Mesothelial cell of epicardium (in vitro differentiated cells): ENCODE measurements around the gene TSPOAP1. TPM values are rescaled to one million over a fixed set of nuclear protein-coding genes. Genes with fewer than 3 reads are reported as not detected.

Experiments
- DNase-seq, 2 experiments: peaks; one replicate each; pipeline ENCODE4 v3.0.0; 2021; ENCODE audit warnings: low spot score in 2 of 2; ENCODE audit not compliant: unreplicated experiment in 2 of 2
- H3K27ac Mint-ChIP-seq: 2 replicates; pipeline ENCODE4 v1.8.0; 2021; ENCODE audit warnings: mixed read lengths
- H3K27me3 Mint-ChIP-seq: 2 replicates; pipeline ENCODE4 v1.8.0; 2021; ENCODE audit warnings: low read depth, mixed read lengths
- H3K36me3 Mint-ChIP-seq: 2 replicates; pipeline ENCODE4 v1.8.0; 2021; ENCODE audit warnings: mixed read lengths
- H3K4me1 Mint-ChIP-seq: 2 replicates; pipeline ENCODE4 v1.8.0; 2021; ENCODE audit warnings: mixed read lengths
- H3K4me3 Mint-ChIP-seq: 2 replicates; pipeline ENCODE4 v1.8.0; 2021; ENCODE audit warnings: mild to moderate bottlenecking, moderate library complexity, mixed read lengths
- H3K9me3 Mint-ChIP-seq: 2 replicates; pipeline ENCODE4 v1.8.0; 2021; ENCODE audit warnings: mixed read lengths
- total RNA-seq: library from RNA; stranded (reverse); gene quantifications from 3 replicates; pipeline ENCODE4 v1.2.1, GENCODE V29; 2021
- TF ChIP-seq, protein P1 (sequence below): fragments of 200-600 bp; sonication (generic); IDR thresholded peaks from one replicate; pipeline ENCODE4 v1.5.0; 2021; ENCODE audit warnings: antibody characterized with exemption; ENCODE audit not compliant: unreplicated experiment

TSPOAP1 gene
- total RNA-seq, 1 donor from 2014 or later, result 87.2 TPM

DNA sequence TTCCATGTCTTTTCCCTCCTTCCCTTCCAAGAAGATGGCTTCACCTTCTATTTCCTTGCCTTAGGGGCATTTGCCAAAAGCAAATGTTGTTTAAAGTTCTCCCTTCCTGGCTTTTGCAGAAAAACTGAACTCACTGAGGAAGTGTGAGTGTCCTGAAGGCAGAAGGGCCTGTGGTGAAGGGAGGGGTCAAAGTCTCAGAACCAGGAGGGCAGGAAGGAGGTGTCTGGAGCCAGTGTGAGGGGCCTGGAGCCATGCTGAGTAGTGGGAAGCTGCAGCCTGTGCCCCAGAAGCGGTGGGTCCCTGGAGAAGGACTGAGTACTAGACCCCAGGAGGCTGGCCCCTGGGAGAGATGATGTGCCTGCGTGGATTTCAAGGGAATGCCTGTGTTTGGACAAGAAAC, 47.2 kb upstream of the TSPOAP1 start:
- H3K9me3 Mint-ChIP-seq, result no peaks in the 10 kb centered on the region
- peak overlapping the region; percentile 52 for H3K27ac Mint-ChIP-seq
- no peak for DNase-seq
- peaks cover 42% of the 10 kb centered on the region for H3K4me1 Mint-ChIP-seq
- no peaks in the 10 kb centered on the region for H3K27me3 Mint-ChIP-seq
- peaks cover 3% of the 10 kb centered on the region for H3K36me3 Mint-ChIP-seq
- no peak overlapping the region for H3K4me3 Mint-ChIP-seq
- TF ChIP-seq, protein P1, sequence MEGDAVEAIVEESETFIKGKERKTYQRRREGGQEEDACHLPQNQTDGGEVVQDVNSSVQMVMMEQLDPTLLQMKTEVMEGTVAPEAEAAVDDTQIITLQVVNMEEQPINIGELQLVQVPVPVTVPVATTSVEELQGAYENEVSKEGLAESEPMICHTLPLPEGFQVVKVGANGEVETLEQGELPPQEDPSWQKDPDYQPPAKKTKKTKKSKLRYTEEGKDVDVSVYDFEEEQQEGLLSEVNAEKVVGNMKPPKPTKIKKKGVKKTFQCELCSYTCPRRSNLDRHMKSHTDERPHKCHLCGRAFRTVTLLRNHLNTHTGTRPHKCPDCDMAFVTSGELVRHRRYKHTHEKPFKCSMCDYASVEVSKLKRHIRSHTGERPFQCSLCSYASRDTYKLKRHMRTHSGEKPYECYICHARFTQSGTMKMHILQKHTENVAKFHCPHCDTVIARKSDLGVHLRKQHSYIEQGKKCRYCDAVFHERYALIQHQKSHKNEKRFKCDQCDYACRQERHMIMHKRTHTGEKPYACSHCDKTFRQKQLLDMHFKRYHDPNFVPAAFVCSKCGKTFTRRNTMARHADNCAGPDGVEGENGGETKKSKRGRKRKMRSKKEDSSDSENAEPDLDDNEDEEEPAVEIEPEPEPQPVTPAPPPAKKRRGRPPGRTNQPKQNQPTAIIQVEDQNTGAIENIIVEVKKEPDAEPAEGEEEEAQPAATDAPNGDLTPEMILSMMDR, result no peak

DNA sequence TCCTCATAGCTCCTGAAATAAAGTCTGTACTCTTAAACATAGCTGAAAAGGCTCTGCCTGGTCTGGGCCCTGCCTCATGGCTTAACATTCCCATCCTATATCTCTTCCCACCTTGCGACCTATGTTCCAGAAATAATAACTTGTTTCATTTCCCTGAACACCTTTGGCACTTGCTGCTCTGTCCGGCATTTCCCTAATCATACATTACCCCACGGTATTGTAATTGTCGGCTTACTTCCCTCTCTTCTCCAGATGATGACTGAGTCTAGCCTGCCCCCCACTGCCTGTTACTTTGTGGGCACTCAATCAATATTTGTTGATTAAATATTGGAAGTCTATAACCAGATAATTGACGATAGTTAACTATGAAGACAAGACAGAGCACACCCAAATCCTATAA, 46.7 kb upstream of the TSPOAP1 start:
- no peak for DNase-seq
- Mint-ChIP-seq H3K4me1 (peaks cover 38% of the 10 kb centered on the region), H3K36me3 (peaks cover 3% of the 10 kb centered on the region), H3K27me3 (no peaks in the 10 kb centered on the region), H3K27ac (peak overlapping the region; percentile 21), H3K9me3 (no peaks in the 10 kb centered on the region), H3K4me3 (no peak overlapping the region)
- TF ChIP-seq, protein P1, result no peak

DNA sequence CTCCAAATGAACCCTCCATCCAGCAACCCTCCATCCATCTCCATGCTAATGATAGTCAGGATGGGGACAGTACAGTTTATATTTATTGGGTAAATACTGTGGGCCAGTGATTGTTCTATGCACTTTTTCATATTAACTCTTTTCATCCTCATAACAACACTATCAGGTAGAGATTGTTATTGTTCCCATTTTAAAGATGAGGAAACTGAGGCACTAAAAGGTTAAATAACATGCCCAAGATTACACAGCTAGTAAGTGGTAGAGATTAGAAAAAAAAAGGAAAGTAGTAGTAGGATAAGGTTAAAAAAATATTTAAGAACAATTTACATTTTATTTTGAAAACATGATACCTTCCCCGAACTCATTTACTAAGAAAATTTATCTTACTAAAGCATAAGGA, 45.3 kb upstream of the TSPOAP1 start:
- H3K4me1 Mint-ChIP-seq, result peaks cover 36% of the 10 kb centered on the region
- no peak overlapping the region for H3K4me3 Mint-ChIP-seq
- no peak overlapping the region for H3K27ac Mint-ChIP-seq
- H3K27me3 Mint-ChIP-seq, result no peaks in the 10 kb centered on the region
- peaks cover 10% of the 10 kb centered on the region for H3K36me3 Mint-ChIP-seq
- DNase-seq, result no peak
- TF ChIP-seq, protein P1, result no peak
- no peaks in the 10 kb centered on the region for H3K9me3 Mint-ChIP-seq

- Mint-ChIP-seq H3K27ac (peak overlapping the region; percentile 39), H3K4me1 (peaks cover 31% of the 10 kb centered on the region), H3K27me3 (no peaks in the 10 kb centered on the region), H3K36me3 (peaks cover 10% of the 10 kb centered on the region), H3K4me3 (no peak overlapping the region), H3K9me3 (no peaks in the 10 kb centered on the region)
- DNase-seq, result no peak
- TF ChIP-seq, protein P1, result no peak
Observed at GRCh38 chr17:58373003-58373402, 44.4 kb upstream of the TSPOAP1 start.

- Mint-ChIP-seq H3K9me3 (no peaks in the 10 kb centered on the region), H3K4me3 (no peak overlapping the region), H3K27ac (no peak overlapping the region), H3K27me3 (no peaks in the 10 kb centered on the region), H3K4me1 (peaks cover 16% of the 10 kb centered on the region), H3K36me3 (peaks cover 15% of the 10 kb centered on the region)
- DNase-seq, result no peak
- TF ChIP-seq, protein P1, result no peak
Observed at GRCh38 chr17:58371300-58371950, 42.8 kb upstream of the TSPOAP1 start.

DNA sequence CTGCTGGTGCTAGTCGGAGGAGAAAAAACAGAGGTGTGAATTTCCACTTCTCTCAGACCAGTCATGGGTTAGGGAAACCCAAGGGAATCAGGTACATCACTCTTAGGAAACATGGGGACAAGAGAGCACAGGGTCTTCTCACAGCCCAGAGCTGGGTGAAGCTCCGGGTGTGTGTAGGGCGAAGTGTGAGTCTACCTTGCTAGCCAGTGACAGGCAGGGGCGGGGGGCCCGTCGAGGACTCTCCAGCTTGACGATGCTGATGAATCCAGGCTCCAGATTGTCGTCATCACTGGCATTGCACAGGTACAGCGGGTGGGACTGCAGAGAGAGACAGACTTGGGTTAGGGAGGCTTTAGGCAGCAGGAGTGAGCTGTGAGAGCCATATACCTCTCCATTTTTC, 42.1 kb upstream of the TSPOAP1 start:
- no peaks in the 10 kb centered on the region for H3K27me3 Mint-ChIP-seq
- DNase-seq, result no peak
- no peaks in the 10 kb centered on the region for H3K9me3 Mint-ChIP-seq
- H3K36me3 Mint-ChIP-seq, result peaks cover 15% of the 10 kb centered on the region
- H3K4me3 Mint-ChIP-seq, result no peak overlapping the region
- no peak overlapping the region for H3K27ac Mint-ChIP-seq
- TF ChIP-seq, protein P1, result no peak
- peaks cover 16% of the 10 kb centered on the region for H3K4me1 Mint-ChIP-seq
